Colonic mucosa (tissue), 4 donors: ENCODE measurements around the gene MAPK6. TPM values are rescaled to one million over a fixed set of nuclear protein-coding genes. Genes with fewer than 3 reads are reported as not detected.

ENCODE experiments used
- DNase-seq: peaks from one replicate; pipeline ENCODE4 v3.0.0-alpha.2; 2020
- H3K27ac ChIP-seq: fragments of 200-600 bp; one replicate; pipeline ENCODE4 v1.8.0; 2021
- H3K27me3 ChIP-seq: fragments of 200-600 bp; one replicate; pipeline ENCODE4 v1.8.0; 2021
- H3K36me3 ChIP-seq: fragments of 200-600 bp; one replicate; pipeline ENCODE4 v1.8.0; 2021
- H3K4me1 ChIP-seq: fragments of 200-600 bp; one replicate; pipeline ENCODE4 v1.8.0; 2021; ENCODE audit warnings: mild to moderate bottlenecking
- H3K4me3 ChIP-seq: fragments of 200-600 bp; one replicate; pipeline ENCODE4 v1.8.0; 2021
- H3K9ac ChIP-seq, 2 donors: one replicate each; pipeline ENCODE4 v1.7.0; 2013; ENCODE audit warnings: control low read depth in 2 of 2, low read depth in 2 of 2, low read length in 2 of 2
- H3K9me3 ChIP-seq: fragments of 200-600 bp; one replicate; pipeline ENCODE4 v1.8.0; 2021
- intact Hi-C: fragments of 100-400 bp; cut with DNase I; formaldehyde crosslinking; loops from one replicate; pipeline ENCODE4 v1.14.1; 2022
- total RNA-seq, 2 donors: library from RNA; stranded (reverse); fragmentation: NEBNext Ultra II Directional in 1 of 2; extraction: Animal tissue kit (Norgen Biotek cat#: 25700) in 1 of 2; gene quantifications; one replicate each; pipeline ENCODE4 v1.2.1, GENCODE V29; 2021
- TF ChIP-seq, protein P1 (sequence below): fragments of 200-600 bp; IDR thresholded peaks from one replicate; pipeline ENCODE4 v1.8.0; 2022; ENCODE audit warnings: antibody characterized with exemption, mild to moderate bottlenecking
- donor health status: healthy.
- donor health status: DM: no; HTN: no; CAD: no.
- donor health status: DM: no; HTN: no; CAD: no.

MAPK6 gene
- total RNA-seq, 2 donors from 2014 or later, result 47.5 to 71.9 TPM

DNA sequence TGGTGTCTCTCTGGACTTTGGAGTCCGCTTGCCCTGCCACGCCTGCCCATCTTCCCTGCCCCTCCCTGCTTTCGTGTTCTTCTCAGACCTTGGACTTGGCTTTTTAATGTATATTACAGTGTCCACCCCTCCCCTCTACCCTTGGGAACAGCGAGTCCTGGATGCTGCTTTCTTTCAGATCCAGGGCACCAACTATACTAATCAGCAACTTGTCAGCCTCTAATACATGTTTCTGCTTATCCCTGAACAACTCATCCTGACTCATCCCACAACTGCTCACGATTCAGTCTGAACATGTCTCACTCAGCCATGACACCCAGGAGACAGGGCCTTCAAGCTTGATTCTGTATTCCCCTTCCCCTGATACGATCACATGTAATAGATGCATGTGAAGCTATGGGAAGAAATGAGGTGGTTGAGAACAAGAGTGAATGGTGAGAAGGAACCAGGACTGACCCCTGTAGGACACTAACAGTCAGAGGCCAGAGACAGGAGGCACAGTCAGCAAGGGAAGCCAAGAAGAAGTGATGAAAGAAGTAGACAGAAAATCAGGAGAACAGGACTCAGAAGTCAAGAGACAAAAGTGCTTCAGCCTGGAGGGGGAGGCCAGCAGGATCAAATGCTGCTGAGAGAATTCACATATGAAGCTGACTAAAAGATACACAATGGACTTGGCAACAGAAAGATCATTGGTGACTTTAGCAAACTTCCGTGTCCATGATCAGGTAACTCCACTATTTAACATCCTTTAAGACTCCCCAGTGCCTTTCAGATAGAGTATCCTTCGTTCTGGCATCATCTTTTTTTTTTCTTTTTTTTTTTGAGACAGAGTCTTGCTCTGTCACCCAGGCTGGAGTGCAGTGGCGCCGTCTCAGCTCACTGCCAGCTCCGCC, 58.1 kb downstream of the MAPK6 start:
- intact Hi-C loops, result no loop called here
- Histone ChIP-seq H3K36me3 (no peaks in the 10 kb centered on the region), H3K27me3 (no peaks in the 10 kb centered on the region), H3K4me1 (no peaks in the 10 kb centered on the region), H3K9ac (no peak overlapping the region), H3K27ac (no peak overlapping the region), H3K4me3 (no peak overlapping the region), H3K9me3 (no peaks in the 10 kb centered on the region)
- TF ChIP-seq, protein P1, sequence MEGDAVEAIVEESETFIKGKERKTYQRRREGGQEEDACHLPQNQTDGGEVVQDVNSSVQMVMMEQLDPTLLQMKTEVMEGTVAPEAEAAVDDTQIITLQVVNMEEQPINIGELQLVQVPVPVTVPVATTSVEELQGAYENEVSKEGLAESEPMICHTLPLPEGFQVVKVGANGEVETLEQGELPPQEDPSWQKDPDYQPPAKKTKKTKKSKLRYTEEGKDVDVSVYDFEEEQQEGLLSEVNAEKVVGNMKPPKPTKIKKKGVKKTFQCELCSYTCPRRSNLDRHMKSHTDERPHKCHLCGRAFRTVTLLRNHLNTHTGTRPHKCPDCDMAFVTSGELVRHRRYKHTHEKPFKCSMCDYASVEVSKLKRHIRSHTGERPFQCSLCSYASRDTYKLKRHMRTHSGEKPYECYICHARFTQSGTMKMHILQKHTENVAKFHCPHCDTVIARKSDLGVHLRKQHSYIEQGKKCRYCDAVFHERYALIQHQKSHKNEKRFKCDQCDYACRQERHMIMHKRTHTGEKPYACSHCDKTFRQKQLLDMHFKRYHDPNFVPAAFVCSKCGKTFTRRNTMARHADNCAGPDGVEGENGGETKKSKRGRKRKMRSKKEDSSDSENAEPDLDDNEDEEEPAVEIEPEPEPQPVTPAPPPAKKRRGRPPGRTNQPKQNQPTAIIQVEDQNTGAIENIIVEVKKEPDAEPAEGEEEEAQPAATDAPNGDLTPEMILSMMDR, result no peak
- DNase-seq, result peak; percentile 50

DNA sequence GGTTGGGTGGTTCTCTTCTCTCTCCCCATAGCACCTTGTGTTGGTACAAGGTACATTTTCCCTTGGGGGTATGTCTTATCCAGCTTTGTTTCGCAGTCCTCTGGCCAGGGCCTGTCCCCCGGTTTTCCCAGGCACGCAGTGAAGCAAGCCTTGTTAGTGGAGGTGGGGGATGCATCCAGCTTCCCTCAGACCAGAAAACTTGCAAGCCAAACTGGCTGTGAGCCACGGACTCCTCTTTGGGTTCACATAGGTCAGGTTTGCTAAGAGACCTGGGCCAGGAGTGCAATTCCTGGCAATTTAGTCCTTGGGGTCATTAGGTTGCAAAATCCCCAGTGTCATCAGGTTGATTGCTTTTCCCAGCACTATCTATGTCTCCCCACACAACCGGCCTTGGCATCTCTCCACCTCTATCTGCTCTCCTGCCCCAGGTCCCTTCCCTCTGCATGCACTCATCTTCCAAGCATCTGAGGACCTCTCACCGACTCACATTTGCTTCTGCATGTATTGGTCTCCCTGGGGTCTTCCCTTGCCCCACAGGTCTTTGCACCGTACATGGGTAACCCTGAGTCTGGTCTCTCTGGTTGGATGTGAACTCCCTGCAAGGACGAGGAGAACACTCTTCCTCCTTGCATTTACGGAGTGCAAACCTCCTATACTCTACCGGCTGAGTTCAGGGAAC, 59.3 kb downstream of the MAPK6 start:
- no peak overlapping the region for H3K4me3 ChIP-seq
- no peaks in the 10 kb centered on the region for H3K27me3 ChIP-seq
- no peak for DNase-seq
- no peaks in the 10 kb centered on the region for H3K36me3 ChIP-seq
- H3K4me1 ChIP-seq, result no peaks in the 10 kb centered on the region
- no peaks in the 10 kb centered on the region for H3K9me3 ChIP-seq
- no peak overlapping the region for H3K9ac ChIP-seq
- no peak overlapping the region for H3K27ac ChIP-seq
- intact Hi-C loops, result loop anchor here (2.0 kb wide), 1 partner anchor 94 kb away; no protein-coding TSS in a partner anchor
- TF ChIP-seq, protein P1, result no peak

DNA sequence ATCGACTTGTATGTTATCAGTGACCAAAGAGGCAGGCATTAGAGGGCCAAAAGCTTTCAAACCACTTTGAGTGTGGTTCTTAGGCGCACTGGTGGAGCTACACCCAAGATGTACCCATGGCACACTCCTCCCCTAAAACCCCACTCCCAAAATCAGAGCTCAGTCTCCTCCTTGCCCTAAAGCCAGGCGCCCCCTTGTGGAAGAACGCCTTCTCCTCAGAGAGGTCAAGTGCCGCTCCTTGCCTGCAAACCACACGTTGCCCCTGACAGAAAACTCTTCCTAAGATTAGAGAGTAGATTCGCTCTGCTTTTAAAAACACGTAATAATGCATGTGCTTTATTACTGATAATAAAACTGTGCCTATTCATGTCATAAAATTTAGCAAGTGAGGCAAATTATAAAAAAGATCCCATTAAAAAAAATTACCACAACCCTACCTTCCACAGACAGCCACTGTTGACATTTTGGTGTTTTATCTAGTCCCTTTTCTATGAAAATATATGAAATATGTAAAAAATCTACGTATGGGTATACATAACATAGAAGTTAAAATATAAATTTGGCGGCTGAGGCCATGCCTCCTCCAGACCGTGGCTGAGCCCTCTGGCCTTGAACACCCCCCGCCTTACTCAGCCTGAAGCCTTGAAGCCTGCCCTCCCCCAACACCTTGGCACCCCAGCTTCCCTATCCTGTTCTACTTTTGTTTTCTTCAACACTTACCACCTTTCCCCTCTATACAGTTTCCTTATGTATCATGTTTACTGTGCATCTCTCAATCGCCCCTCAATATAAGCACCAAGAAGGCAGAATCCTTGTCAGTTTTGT, 60.1 kb downstream of the MAPK6 start:
- Histone ChIP-seq H3K4me3 (no peak overlapping the region), H3K4me1 (no peaks in the 10 kb centered on the region)

DNA sequence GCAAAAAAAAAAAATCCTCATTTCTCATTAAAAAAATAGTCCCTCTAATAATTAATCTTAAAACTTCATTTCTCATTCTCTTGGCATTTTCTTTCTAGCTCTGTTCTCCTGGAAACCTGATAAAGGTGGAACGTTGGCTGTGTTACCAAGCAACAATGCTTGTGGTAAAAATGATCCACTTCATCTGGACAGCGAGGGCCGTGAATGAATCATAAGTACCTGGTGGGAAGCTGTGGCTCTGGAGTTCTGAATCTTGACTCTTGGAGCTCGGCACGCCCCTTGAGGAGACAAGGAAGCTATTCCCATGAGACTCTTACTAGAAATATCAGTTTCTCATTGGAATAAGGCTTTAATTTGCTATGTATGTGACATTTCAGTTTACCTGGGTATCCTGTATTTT, 61.0 kb downstream of the MAPK6 start:
- Histone ChIP-seq H3K27ac (no peak overlapping the region), H3K9ac (no peak overlapping the region), H3K27me3 (no peaks in the 10 kb centered on the region), H3K9me3 (no peaks in the 10 kb centered on the region), H3K36me3 (no peaks in the 10 kb centered on the region), H3K4me3 (no peak overlapping the region), H3K4me1 (no peaks in the 10 kb centered on the region)
- TF ChIP-seq, protein P1, result no peak
- DNase-seq, result no peak
- intact Hi-C loops, result no loop called here

More for the DNA sequence above, 60.1 kb downstream of the MAPK6 start:
- H3K9ac ChIP-seq, result no peak overlapping the region
- no peaks in the 10 kb centered on the region for H3K27me3 ChIP-seq
- H3K36me3 ChIP-seq, result no peaks in the 10 kb centered on the region
- H3K9me3 ChIP-seq, result no peaks in the 10 kb centered on the region
- no peak overlapping the region for H3K27ac ChIP-seq
- intact Hi-C loops, result loop anchor here (2.0 kb wide), 1 partner anchor 94 kb away; no protein-coding TSS in a partner anchor
- TF ChIP-seq, protein P1, result peak; percentile 83
- DNase-seq, result peak; percentile 93

DNA sequence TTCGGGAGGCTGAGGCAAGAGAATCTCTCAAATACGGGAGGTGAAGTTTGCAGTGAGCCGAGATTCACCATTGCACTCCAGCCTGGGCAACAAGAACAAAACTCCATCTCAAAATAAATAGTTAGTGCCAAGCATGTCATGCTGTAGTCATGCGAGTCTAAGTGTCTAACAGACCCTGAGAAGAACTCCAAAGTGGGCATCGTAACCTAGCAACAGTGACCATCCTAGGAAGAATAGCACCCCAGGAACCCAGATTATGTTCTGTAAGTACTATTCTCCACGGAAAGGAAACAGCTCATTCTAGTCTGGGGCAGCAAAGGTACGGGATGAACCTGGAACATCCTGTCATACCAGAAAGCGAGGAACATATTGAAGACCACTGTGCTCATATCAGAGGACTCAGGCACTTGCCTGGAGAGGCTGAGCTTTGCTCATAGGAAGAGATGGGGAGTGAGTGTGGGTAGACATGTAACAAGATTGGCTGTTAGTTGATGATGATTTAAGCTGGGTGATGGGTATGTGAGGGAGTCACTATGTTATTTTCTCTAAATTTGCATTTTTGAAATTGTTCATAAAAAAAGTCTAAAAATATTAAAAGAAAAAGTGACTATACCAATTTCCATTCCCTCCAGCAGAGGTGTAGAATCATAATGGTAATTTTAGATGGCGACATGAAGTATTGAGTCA, 61.8 kb downstream of the MAPK6 start:
- intact Hi-C loops, result no loop called here
- H3K9ac ChIP-seq, result no peak overlapping the region
- H3K27ac ChIP-seq, result no peak overlapping the region
- H3K9me3 ChIP-seq, result no peaks in the 10 kb centered on the region
- no peaks in the 10 kb centered on the region for H3K27me3 ChIP-seq
- no peak overlapping the region for H3K4me3 ChIP-seq
- no peaks in the 10 kb centered on the region for H3K4me1 ChIP-seq
- H3K36me3 ChIP-seq, result no peaks in the 10 kb centered on the region
- TF ChIP-seq, protein P1, result no peak
- no peak for DNase-seq
